Measurements from ENCODE around the gene DNAI7. TPM values are rescaled to one million over a fixed set of nuclear protein-coding genes. Genes with fewer than 3 reads are reported as not detected.

The DNAI7 gene
- total and polyA plus RNA-seq, 2 of the 8 experiments (the other 6 are each of a cell fraction or from before 2014, with no cell fraction given) = 0.12 to 0.28 TPM

GRCh38 chr12:25207846-25208245, 12.9 kb upstream of the DNAI7 start:
- H3K4me1 ChIP-seq (replicated peaks in 1 of 4; ENCODE audit: control insufficient read depth in 3 of 4, insufficient read depth in 4 of 4, low read length in 3 of 4) = no peaks in the 10 kb centered on the region
- ChIA-PET POLR2A (ENCODE audit: partially characterized antibody) (interaction anchor here (0.9 kb wide), 1 partner anchor 13 kb away, joined by 3 read pairs; the partner anchor contains the start of gene DNAI7), CTCF (ENCODE audit: partially characterized antibody) (interaction anchor here (0.8 to 1.5 kb wide), 3 partner anchors 10 to 33 kb away, joined by 3 to 5 read pairs (median 4); no protein-coding TSS in a partner anchor)
- H2BK120ac ChIP-seq (replicated peaks; ENCODE audit: low read depth, low read length) = no peak overlapping the region
- H2AK5ac ChIP-seq (ENCODE audit: low read depth, low read length) = no peak overlapping the region
- 87% methylated on average over 1 of the region's 1 CpG; no CpG with 5 or more reads in 1 of the 2 experiments for WGBS, 2 experiments (ENCODE audit: extremely low coverage in 1 of 2, insufficient coverage in 1 of 2, insufficient read length in 1 of 2, insufficient replicate concordance in 2 of 2, low coverage in 1 of 2, low lambda C conversion rate in 2 of 2, missing lambda C conversion rate in 1 of 2)
- no peak overlapping the region for H3K14ac ChIP-seq (ENCODE audit: insufficient read length)
- no peak overlapping the region for H3K4me3 ChIP-seq (ENCODE audit: extremely low read depth in 1 of 4, insufficient read depth in 2 of 4, low read depth in 3 of 4, low read length in 4 of 4)
- H2BK15ac ChIP-seq (ENCODE audit: low read length) = no peak overlapping the region
- H3K79me2 ChIP-seq (ENCODE audit: control insufficient read depth in 1 of 2, insufficient read depth in 2 of 2, low read length in 2 of 2) = no peaks in the 10 kb centered on the region
- no peak overlapping the region for H3K9ac ChIP-seq (replicated peaks in 1 of 4; ENCODE audit: extremely low read depth in 1 of 4, low read depth in 3 of 4, low read length in 3 of 4)
- FAIRE-seq (no peak), DNase-seq (ENCODE audit: low read depth in 1 of 2, low spot score in 2 of 2) (no peak)
- no peak overlapping the region for H4K8ac ChIP-seq (ENCODE audit: extremely low read depth, insufficient read depth, low read length)
- no peak overlapping the region for H4K91ac ChIP-seq (replicated peaks; ENCODE audit: insufficient read length, low read length)
- H3K56ac ChIP-seq (replicated peaks; ENCODE audit: insufficient read length, low read depth, low read length) = no peak overlapping the region
- no peak overlapping the region for H2BK5ac ChIP-seq (ENCODE audit: low read depth, low read length)
- no peaks in the 10 kb centered on the region for H3K23me2 ChIP-seq (ENCODE audit: low read depth, low read length)
- H3K79me1 ChIP-seq (ENCODE audit: low read depth, low read length) = no peaks in the 10 kb centered on the region
- no peak overlapping the region for H3K4ac ChIP-seq (replicated peaks; ENCODE audit: insufficient read length, low read depth, low read length)
- no peak overlapping the region for H3K27ac ChIP-seq (ENCODE audit: low read depth, low read length)
- peaks cover 0 to 2% of the 10 kb centered on the region in 2 experiments for H4K20me1 ChIP-seq (replicated peaks in 1 of 2; ENCODE audit: control insufficient read depth in 1 of 2, insufficient read depth in 2 of 2, low read length in 2 of 2)
- no peak overlapping the region for H3K4me2 ChIP-seq (ENCODE audit: insufficient read depth in 1 of 2, low read depth in 2 of 2, low read length in 2 of 2)
- no peak overlapping the region for H3K18ac ChIP-seq (ENCODE audit: extremely low read depth, low read length)
- H4K5ac ChIP-seq (ENCODE audit: insufficient read length, low read depth, low read length) = no peak overlapping the region
- H3K36me3 ChIP-seq (ENCODE audit: control insufficient read depth in 2 of 4, insufficient read depth in 4 of 4, low read length in 3 of 4) = peaks cover 2 to 31% (median 5%) of the 10 kb centered on the region in 4 experiments; a peak in 4 of 8 replicates
- no peak overlapping the region for H2BK20ac ChIP-seq (ENCODE audit: low read length)
- H3K23ac ChIP-seq (ENCODE audit: insufficient read length) = no peak overlapping the region
- H3K9me3 ChIP-seq (ENCODE audit: insufficient read depth in 2 of 2, low read depth in 1 of 2, low read length in 1 of 2) = no peaks in the 10 kb centered on the region
- H2AFZ ChIP-seq (ENCODE audit: low read length) = no peak overlapping the region
- H3K27me3 ChIP-seq (replicated peaks in 1 of 4; ENCODE audit: control insufficient read depth in 3 of 4, extremely low read depth in 1 of 4, insufficient read depth in 3 of 4, low read length in 3 of 4) = no peaks in the 10 kb centered on the region
- no peak overlapping the region for H2BK12ac ChIP-seq (ENCODE audit: low read depth, low read length)
- no peak for TF ChIP-seq RFX5 (IDR thresholded peaks at IDR 0.05; ENCODE audit: borderline replicate concordance, low read depth, low read length)
- no peak for TF ChIP-seq SAP30 (IDR thresholded peaks at IDR 0.05; ENCODE audit: insufficient read depth, insufficient replicate concordance, low read length)
- TF ChIP-seq RBBP5 (IDR thresholded peaks at IDR 0.05; ENCODE audit: borderline replicate concordance, low read depth, low read length) = no peak
